DOHH2 (cell line): ENCODE data around the gene CUBN.

ENCODE experiments used
- H3F3A ChIP-seq: fragments of 200-600 bp; sonication (generic), shearing (Covaris generic); 2 replicates; pipeline ENCODE4 v1.6.0; 2016; ENCODE audit warnings: antibody characterized with exemption, mild to moderate bottlenecking; ENCODE audit not compliant: control insufficient read depth, insufficient read depth
- H3K27ac ChIP-seq: fragments of 200-600 bp; sonication (generic); 2 replicates; pipeline ENCODE4 v1.5.1; 2014; ENCODE audit warnings: low read depth, mild to moderate bottlenecking, low read length, moderate library complexity
- H3K27me3 ChIP-seq: fragments of 200-600 bp; sonication (generic); 2 replicates; pipeline ENCODE4 v1.6.1; 2014; ENCODE audit warnings: mild to moderate bottlenecking, low read length, mixed read lengths; ENCODE audit not compliant: control insufficient read depth
- H3K36me3 ChIP-seq: fragments of 200-600 bp; sonication (generic); 2 replicates; pipeline ENCODE4 v1.6.1; 2014; ENCODE audit warnings: mild to moderate bottlenecking, low read length, moderate library complexity, mixed read lengths; ENCODE audit not compliant: control insufficient read depth
- H3K4me1 ChIP-seq: fragments of 200-600 bp; sonication (generic); 2 replicates; pipeline ENCODE4 v1.6.1; 2014; ENCODE audit warnings: mild to moderate bottlenecking, low read length, mixed read lengths; ENCODE audit not compliant: control insufficient read depth
- H3K4me2 ChIP-seq: fragments of 200-600 bp; sonication (generic); 2 replicates; pipeline ENCODE4 v1.6.0; 2014; ENCODE audit warnings: mild to moderate bottlenecking, low read length, moderate library complexity
- H3K4me3 ChIP-seq: fragments of 200-600 bp; sonication (generic); 2 replicates; pipeline ENCODE4 v1.5.1; 2014; ENCODE audit warnings: mild to moderate bottlenecking, low read length, mixed read lengths
- H3K79me2 ChIP-seq: fragments of 200-600 bp; sonication (generic); 2 replicates; pipeline ENCODE4 v1.6.1; 2014; ENCODE audit warnings: mild to moderate bottlenecking, low read length, mixed read lengths; ENCODE audit not compliant: control insufficient read depth
- H3K9me2 ChIP-seq: fragments of 200-600 bp; sonication (generic); replicated peaks from 2 replicates; pipeline ENCODE4 v1.6.1; 2014; ENCODE audit warnings: mild to moderate bottlenecking, low read length, mixed read lengths; ENCODE audit not compliant: control insufficient read depth
- H3K9me3 ChIP-seq: fragments of 200-600 bp; sonication (generic); 2 replicates; pipeline ENCODE4 v1.6.1; 2014; ENCODE audit warnings: antibody characterized with exemption, low read length, mixed read lengths; ENCODE audit not compliant: control insufficient read depth, insufficient read depth
- H4K20me1 ChIP-seq: fragments of 200-600 bp; sonication (generic); 2 replicates; pipeline ENCODE4 v1.6.0; 2014; ENCODE audit warnings: low read depth, mild to moderate bottlenecking, antibody characterized with exemption, low read length, moderate library complexity; ENCODE audit not compliant: control insufficient read depth, insufficient read depth
- CTCF ChIP-seq: fragments of 200-600 bp; sonication (generic); IDR thresholded peaks from one replicate; pipeline ENCODE4 v1.5.1; 2014; ENCODE audit warnings: antibody characterized with exemption, mild to moderate bottlenecking, low read depth, low read length; ENCODE audit not compliant: poor library complexity, severe bottlenecking
- EZH2phosphoT487 ChIP-seq: fragments of 200-600 bp; sonication (generic); IDR thresholded peaks from 2 replicates; pipeline ENCODE4 v1.6.1; 2017; ENCODE audit warnings: borderline replicate concordance, mild to moderate bottlenecking, antibody characterized with exemption, low read length, moderate library complexity, mixed read lengths

CUBN gene

GRCh38 chr10:16965740-16966447, 163.7 kb downstream of the CUBN start:
- Histone ChIP-seq H3K4me1 (no peaks in the 10 kb centered on the region), H3K27me3 (no peaks in the 10 kb centered on the region), H3K9me3 (no peaks in the 10 kb centered on the region), H3K4me3 (no peak overlapping the region), H3K36me3 (no peaks in the 10 kb centered on the region), H3F3A (no peaks in the 10 kb centered on the region), H3K4me2 (no peak overlapping the region), H3K79me2 (no peaks in the 10 kb centered on the region), H3K9me2 (no peaks in the 10 kb centered on the region), H4K20me1 (no peaks in the 10 kb centered on the region), H3K27ac (no peak overlapping the region)
- TF ChIP-seq EZH2phosphoT487 (no peak), CTCF (no peak)

GRCh38 chr10:16965344-16965616, 164.3 kb downstream of the CUBN start:
- Histone ChIP-seq H3K4me2 (no peak overlapping the region), H3K27me3 (no peaks in the 10 kb centered on the region), H3F3A (no peaks in the 10 kb centered on the region), H3K9me2 (no peaks in the 10 kb centered on the region), H3K36me3 (no peaks in the 10 kb centered on the region), H3K27ac (no peak overlapping the region), H3K79me2 (no peaks in the 10 kb centered on the region), H3K4me1 (no peaks in the 10 kb centered on the region), H3K9me3 (no peaks in the 10 kb centered on the region), H4K20me1 (no peaks in the 10 kb centered on the region), H3K4me3 (no peak overlapping the region)
- TF ChIP-seq EZH2phosphoT487 (no peak), CTCF (no peak)

GRCh38 chr10:16964576-16965343, 164.9 kb downstream of the CUBN start:
- no peaks in the 10 kb centered on the region for H3K9me3 ChIP-seq
- no peaks in the 10 kb centered on the region for H4K20me1 ChIP-seq

More at GRCh38 chr10:16964576-16965343, 164.9 kb downstream of the CUBN start:
- Histone ChIP-seq H3K79me2 (no peaks in the 10 kb centered on the region), H3K27me3 (no peaks in the 10 kb centered on the region), H3F3A (no peaks in the 10 kb centered on the region), H3K9me2 (no peaks in the 10 kb centered on the region), H3K36me3 (no peaks in the 10 kb centered on the region), H3K4me1 (no peaks in the 10 kb centered on the region), H3K4me3 (no peak overlapping the region), H3K27ac (no peak overlapping the region), H3K4me2 (no peak overlapping the region)
- TF ChIP-seq EZH2phosphoT487 (no peak), CTCF (no peak)
